ENCODE results near the gene MYOG.

Gene MYOG

DNA sequence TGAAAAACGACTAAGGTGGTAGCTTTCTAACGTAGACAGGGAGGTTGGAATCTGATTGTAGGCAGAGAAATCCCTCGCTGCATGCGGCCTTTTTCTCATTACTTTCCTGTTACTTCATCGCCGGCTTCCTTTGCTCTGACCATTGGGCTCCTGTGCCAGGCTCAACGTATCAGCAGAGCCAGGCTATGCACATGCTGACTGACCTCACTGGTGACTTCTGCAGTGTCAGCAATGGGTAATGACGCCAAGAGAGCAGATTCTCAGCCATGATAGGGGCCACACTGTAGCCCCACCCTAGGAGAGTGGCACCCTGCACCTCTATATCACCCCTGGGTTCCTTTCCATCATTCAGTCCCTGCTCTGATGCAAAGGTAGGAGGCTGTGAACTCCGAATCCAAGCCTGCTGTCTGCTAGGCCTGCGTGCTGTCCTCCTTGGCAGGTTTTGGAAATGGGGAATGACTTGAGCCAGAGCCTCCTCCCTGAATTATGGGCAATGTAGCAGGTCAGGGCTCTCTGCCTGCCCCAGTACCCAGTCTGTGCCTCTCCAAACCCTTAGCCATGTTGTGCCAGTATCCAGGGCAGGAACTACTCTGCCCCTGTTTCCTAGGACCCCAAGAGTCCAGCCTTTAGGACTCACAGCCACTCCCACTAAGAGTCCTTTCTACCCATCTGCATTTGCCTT, 48.2 kb downstream of the MYOG start:
- Histone ChIP-seq H3K27me3 (ENCODE audit: insufficient read depth, low read depth) (no peaks in the 10 kb centered on the region), H3K36me3 (ENCODE audit: insufficient read depth) (no peaks in the 10 kb centered on the region), H3K9ac (peak overlapping the region; percentile 22; the same call in 1 of the 2 replicates), H3K4me3 (IDR thresholded peaks at IDR 0.05; ENCODE audit: insufficient read depth, low read depth, low read length) (peak overlapping the region; percentile 67), H3K27ac (peak overlapping the region; percentile 3; the same call in 1 of the 2 replicates), H3K4me2 (peak overlapping the region; percentile 84), H4K20me1 (ENCODE audit: insufficient read depth) (no peaks in the 10 kb centered on the region), H3K79me2 (ENCODE audit: insufficient read depth, low read depth) (no peaks in the 10 kb centered on the region), H2AFZ (ENCODE audit: low read depth) (peak overlapping the region; percentile 78), H3K4me1 (ENCODE audit: low read depth, poor library complexity, severe bottlenecking) (peaks cover 68% of the 10 kb centered on the region)
- TF ChIP-seq, protein P1, sequence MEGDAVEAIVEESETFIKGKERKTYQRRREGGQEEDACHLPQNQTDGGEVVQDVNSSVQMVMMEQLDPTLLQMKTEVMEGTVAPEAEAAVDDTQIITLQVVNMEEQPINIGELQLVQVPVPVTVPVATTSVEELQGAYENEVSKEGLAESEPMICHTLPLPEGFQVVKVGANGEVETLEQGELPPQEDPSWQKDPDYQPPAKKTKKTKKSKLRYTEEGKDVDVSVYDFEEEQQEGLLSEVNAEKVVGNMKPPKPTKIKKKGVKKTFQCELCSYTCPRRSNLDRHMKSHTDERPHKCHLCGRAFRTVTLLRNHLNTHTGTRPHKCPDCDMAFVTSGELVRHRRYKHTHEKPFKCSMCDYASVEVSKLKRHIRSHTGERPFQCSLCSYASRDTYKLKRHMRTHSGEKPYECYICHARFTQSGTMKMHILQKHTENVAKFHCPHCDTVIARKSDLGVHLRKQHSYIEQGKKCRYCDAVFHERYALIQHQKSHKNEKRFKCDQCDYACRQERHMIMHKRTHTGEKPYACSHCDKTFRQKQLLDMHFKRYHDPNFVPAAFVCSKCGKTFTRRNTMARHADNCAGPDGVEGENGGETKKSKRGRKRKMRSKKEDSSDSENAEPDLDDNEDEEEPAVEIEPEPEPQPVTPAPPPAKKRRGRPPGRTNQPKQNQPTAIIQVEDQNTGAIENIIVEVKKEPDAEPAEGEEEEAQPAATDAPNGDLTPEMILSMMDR (conservative IDR thresholded peaks at IDR 0.05; ENCODE audit: low read depth, low read length): no peak

DNA sequence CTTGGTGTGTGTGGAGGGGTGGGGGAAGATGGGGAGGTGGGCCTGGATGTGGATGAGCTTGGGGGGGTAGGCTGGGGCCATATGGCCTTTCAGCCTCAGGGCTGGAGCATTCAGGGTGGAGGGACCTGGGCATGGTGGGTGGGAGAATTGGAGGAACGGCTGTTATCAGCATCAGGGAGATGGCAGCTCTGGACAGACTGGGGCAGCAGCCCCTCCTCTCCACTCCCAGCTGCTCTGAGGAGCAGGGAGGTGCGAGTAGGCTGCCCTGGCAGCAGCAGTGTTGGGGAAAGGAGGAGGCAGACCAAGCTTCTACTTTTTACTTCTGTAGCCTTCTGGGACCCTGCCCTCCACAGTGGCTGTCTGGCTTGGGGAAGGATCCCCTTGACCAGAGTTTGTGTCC, 49.3 kb downstream of the MYOG start:
- Histone ChIP-seq H3K36me3 (ENCODE audit: insufficient read depth) (no peaks in the 10 kb centered on the region), H3K4me3 (IDR thresholded peaks at IDR 0.05; ENCODE audit: insufficient read depth, low read depth, low read length) (no peak overlapping the region), H3K27ac (no peak overlapping the region), H3K27me3 (ENCODE audit: insufficient read depth, low read depth) (no peaks in the 10 kb centered on the region), H3K4me1 (ENCODE audit: low read depth, poor library complexity, severe bottlenecking) (peaks cover 59% of the 10 kb centered on the region), H2AFZ (ENCODE audit: low read depth) (no peak overlapping the region), H3K9ac (no peak overlapping the region), H4K20me1 (ENCODE audit: insufficient read depth) (no peaks in the 10 kb centered on the region), H3K4me2 (no peak overlapping the region), H3K79me2 (ENCODE audit: insufficient read depth, low read depth) (no peaks in the 10 kb centered on the region)
- TF ChIP-seq, protein P1 (conservative IDR thresholded peaks at IDR 0.05; ENCODE audit: low read depth, low read length): no peak

DNA sequence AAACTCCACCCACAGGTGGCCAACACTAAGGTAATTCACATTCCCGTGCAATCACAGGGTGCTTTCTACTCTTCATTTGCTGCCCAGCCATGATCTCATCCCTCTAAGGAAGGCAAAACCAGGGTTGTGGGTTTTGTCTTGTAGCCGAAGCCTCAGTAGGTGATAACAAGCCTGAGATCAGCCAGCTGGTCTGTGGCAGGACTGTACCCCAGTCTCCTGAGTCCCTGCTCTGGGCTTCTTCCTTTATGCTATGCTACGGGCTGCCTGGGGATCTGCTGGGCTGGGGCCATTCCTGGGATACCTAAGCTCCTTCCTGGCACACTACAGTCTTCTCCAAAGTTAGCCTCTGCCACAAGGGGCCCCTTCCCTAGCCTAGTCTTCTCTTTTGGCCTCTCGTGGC, 49.7 kb downstream of the MYOG start:
- Histone ChIP-seq H3K4me3 (IDR thresholded peaks at IDR 0.05; ENCODE audit: insufficient read depth, low read depth, low read length) (no peak overlapping the region), H3K4me2 (no peak overlapping the region), H3K36me3 (ENCODE audit: insufficient read depth) (no peaks in the 10 kb centered on the region), H2AFZ (ENCODE audit: low read depth) (no peak overlapping the region), H3K79me2 (ENCODE audit: insufficient read depth, low read depth) (no peaks in the 10 kb centered on the region), H3K27ac (no peak overlapping the region), H4K20me1 (ENCODE audit: insufficient read depth) (no peaks in the 10 kb centered on the region), H3K4me1 (ENCODE audit: low read depth, poor library complexity, severe bottlenecking) (peaks cover 55% of the 10 kb centered on the region), H3K27me3 (ENCODE audit: insufficient read depth, low read depth) (no peaks in the 10 kb centered on the region), H3K9ac (no peak overlapping the region)
- TF ChIP-seq, protein P1 (conservative IDR thresholded peaks at IDR 0.05; ENCODE audit: low read depth, low read length): no peak

DNA sequence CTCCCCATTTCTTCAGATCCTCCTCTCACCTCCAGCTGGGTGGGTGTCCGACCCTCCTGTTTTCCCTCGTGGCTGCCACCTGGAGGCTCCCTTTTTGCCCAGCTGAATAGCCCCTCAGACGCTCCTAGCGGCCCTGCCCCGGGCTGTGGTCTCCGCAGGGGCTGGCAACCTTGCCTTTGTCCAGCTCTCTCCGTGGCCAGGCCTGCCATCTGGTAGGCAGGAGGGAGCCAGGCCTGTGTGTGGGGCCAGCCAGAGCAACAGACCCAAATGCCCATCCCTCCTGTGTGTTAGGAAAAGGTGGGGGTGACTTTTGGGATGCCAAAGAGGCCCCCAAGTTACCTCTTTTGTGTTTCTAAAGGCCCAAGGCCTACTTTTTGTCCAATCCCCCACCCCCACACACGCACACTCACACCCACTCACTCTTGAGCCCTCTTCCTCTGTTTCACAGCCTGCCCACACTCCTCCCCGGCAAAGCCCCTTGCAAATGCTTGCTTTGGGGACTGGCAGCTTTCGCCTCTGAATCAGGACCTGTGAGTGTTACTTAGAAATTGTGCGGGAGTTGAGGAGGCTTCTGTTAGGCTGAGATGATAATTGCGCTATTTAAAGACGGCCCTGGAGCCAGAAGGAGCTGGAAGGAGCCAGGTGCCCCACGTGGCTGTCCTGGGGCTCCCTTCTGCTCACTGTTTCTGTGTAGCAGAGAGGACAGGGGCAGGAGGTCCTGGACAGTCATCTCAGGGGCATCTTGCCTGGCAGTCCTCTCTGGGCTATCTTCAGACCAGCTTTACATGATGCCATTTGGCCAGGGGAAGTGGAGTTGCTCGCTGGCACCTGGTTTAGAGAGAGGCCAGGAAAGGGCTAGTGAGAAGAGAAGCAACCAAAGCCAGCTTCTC, 50.5 kb downstream of the MYOG start:
- Histone ChIP-seq H3K9ac (no peak overlapping the region), H3K4me1 (ENCODE audit: low read depth, poor library complexity, severe bottlenecking) (peaks cover 47% of the 10 kb centered on the region), H3K4me2 (no peak overlapping the region), H2AFZ (ENCODE audit: low read depth) (no peak overlapping the region), H3K36me3 (ENCODE audit: insufficient read depth) (no peaks in the 10 kb centered on the region), H3K27ac (no peak overlapping the region), H3K4me3 (IDR thresholded peaks at IDR 0.05; ENCODE audit: insufficient read depth, low read depth, low read length) (no peak overlapping the region), H3K27me3 (ENCODE audit: insufficient read depth, low read depth) (no peaks in the 10 kb centered on the region), H3K79me2 (ENCODE audit: insufficient read depth, low read depth) (no peaks in the 10 kb centered on the region), H4K20me1 (ENCODE audit: insufficient read depth) (no peaks in the 10 kb centered on the region)
- TF ChIP-seq, protein P1 (conservative IDR thresholded peaks at IDR 0.05; ENCODE audit: low read depth, low read length): no peak
